Measurements from ENCODE around the gene RBM20. TPM values are rescaled to one million over a fixed set of nuclear protein-coding genes. Genes with fewer than 3 reads are reported as not detected.

RBM20 gene
- total and polyA plus RNA-seq, 7 experiments from 2014 or later: 0.16 to 1.7 (median 0.37) TPM; not detected in 1

DNA sequence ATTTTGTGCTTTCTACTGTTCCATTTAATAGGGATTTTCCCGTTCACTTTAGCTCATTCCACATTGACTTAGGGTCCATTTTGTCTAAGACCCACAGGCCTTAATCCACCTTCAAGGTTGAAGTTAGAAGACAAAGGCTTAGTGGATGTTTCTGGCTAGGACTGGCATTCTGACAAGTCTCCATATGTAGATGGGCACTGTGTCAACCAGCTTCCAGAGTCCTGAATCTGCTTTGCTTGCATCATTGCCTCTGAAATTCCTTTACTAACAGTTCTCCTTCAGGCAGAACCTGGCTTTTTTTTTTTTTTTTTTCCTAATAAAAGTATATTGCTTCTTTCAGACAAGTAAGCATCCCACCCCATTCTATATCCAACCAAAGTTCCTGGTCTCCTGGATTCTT lies 158.0 kb downstream of the RBM20 start:
- H3K9me3 Mint-ChIP-seq: peaks cover 0 to 4% (median 0%) of the 10 kb centered on the region in 11 donors
- ChIA-PET CTCF (interaction anchor here (0.6 to 4.0 kb wide), 17 partner anchors 15 to 94 kb away, joined by 3 to 37 read pairs (median 4); partner anchors contain the start of gene PDCD4), POLR2A (interaction anchor here (0.6 to 4.8 kb wide), 18 partner anchors 8 to 115 kb away, joined by 3 to 46 read pairs (median 8); partner anchors contain the start of gene PDCD4)
- H3K4me3 Mint-ChIP-seq: peak overlapping the region; percentile 46 to 84 (median 70)
- no peaks in the 10 kb centered on the region for H3K36me3 ChIP-seq (ENCODE audit: control insufficient read depth in 2 of 3, insufficient read depth in 3 of 3, low read length in 3 of 3)
- peaks cover 25 to 54% (median 43%) of the 10 kb centered on the region in 7 donors for H3K4me1 Mint-ChIP-seq
- ATAC-seq (no peak), DNase-seq (no peak)
- H3K4me3 ChIP-seq (ENCODE audit: low read length): no peak overlapping the region
- peaks cover 25 to 34% of the 10 kb centered on the region in 2 donors for H3K4me1 ChIP-seq (ENCODE audit: control insufficient read depth in 2 of 2, insufficient read depth in 2 of 2, low read length in 2 of 2)
- peak overlapping the region; percentile 85 to 100 (median 93) for H3K27ac Mint-ChIP-seq
- H3K27me3 ChIP-seq (ENCODE audit: control insufficient read depth in 2 of 2, insufficient read depth in 2 of 2, low read length in 2 of 2): no peaks in the 10 kb centered on the region
- peaks cover 0 to 6% (median 0%) of the 10 kb centered on the region in 5 donors for H3K36me3 Mint-ChIP-seq
- H3K27ac ChIP-seq (ENCODE audit: low read depth, low read length): peak overlapping the region; percentile 61
- no peaks in the 10 kb centered on the region for H3K9me3 ChIP-seq (ENCODE audit: control insufficient read depth in 2 of 3, low read length in 3 of 3)
- intact Hi-C loops (cut with micrococcal nuclease): loop anchor here (1.0 to 5.0 kb wide), 7 partner anchors 19 to 117 kb away; partner anchors contain the start of genes BBIP1 (in 1 of the 2) and SHOC2 (in 1 of the 2)
- no peaks in the 10 kb centered on the region for H3K27me3 Mint-ChIP-seq

DNA sequence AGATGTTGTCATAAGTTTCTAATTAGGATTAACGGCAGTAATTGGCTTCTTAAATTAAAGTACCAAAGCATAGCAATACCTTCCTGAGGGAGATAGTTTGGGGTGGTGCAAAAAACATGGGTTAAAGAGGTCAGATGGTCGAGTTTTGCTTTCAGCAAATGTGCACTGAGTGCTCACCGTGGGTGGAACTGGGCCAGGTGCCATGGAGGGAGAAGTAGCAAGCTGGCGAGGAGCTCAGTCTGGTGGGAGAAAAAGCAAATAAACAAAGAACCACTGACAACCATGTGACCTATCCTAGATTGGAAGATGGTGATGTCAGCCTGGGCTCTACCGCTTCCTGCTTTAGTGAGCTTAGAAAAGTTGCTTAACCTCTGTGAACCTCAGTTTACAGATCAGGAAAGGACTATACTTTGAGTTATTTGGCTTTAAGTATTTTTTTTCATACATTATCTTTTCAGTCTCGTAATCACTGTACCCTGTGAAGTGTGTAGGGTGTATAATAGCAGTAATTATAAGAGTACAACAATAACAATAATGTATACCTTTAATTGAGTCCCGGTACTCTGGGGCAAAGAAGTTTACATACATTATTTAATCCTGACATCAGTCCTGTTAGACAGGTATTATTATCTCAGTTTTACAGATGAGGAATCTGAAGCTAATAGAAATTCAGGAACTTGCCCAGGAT lies 158.6 kb downstream of the RBM20 start:
- Mint-ChIP-seq H3K27me3 (no peaks in the 10 kb centered on the region), H3K4me1 (peaks cover 25 to 54% (median 43%) of the 10 kb centered on the region in 7 donors), H3K4me3 (peak overlapping the region; percentile 46 to 84 (median 70)), H3K9me3 (peaks cover 0 to 4% (median 0%) of the 10 kb centered on the region in 11 donors), H3K27ac (peak overlapping the region; percentile 85 to 100 (median 93)), H3K36me3 (peaks cover 0 to 6% (median 0%) of the 10 kb centered on the region in 5 donors)
- H3K36me3 ChIP-seq (ENCODE audit: control insufficient read depth in 2 of 3, insufficient read depth in 3 of 3, low read length in 3 of 3): no peaks in the 10 kb centered on the region
- intact Hi-C loops (cut with micrococcal nuclease): loop anchor here (1.0 to 5.0 kb wide), 7 partner anchors 19 to 117 kb away; partner anchors contain the start of genes BBIP1 (in 1 of the 2) and SHOC2 (in 1 of the 2)
- peak in 8 of 9 donors; percentile 44 to 79 (median 71) for DNase-seq
- H3K9me3 ChIP-seq (ENCODE audit: control insufficient read depth in 2 of 3, low read length in 3 of 3): no peaks in the 10 kb centered on the region
- no peak overlapping the region for H3K4me3 ChIP-seq (ENCODE audit: low read length)
- peaks cover 25 to 34% of the 10 kb centered on the region in 2 donors for H3K4me1 ChIP-seq (ENCODE audit: control insufficient read depth in 2 of 2, insufficient read depth in 2 of 2, low read length in 2 of 2)
- H3K27me3 ChIP-seq (ENCODE audit: control insufficient read depth in 2 of 2, insufficient read depth in 2 of 2, low read length in 2 of 2): no peaks in the 10 kb centered on the region
- ATAC-seq: peak; percentile 85
- CTCF ChIA-PET: interaction anchor here (0.6 to 4.0 kb wide), 23 partner anchors 9 to 104 kb away, joined by 3 to 37 read pairs (median 6); partner anchors contain the start of gene PDCD4
- POLR2A ChIA-PET: interaction anchor here (0.6 to 4.8 kb wide), 20 partner anchors 9 to 114 kb away, joined by 3 to 46 read pairs (median 7); partner anchors contain the start of gene PDCD4
- H3K27ac ChIP-seq (ENCODE audit: low read depth, low read length): peak overlapping the region; percentile 61

DNA sequence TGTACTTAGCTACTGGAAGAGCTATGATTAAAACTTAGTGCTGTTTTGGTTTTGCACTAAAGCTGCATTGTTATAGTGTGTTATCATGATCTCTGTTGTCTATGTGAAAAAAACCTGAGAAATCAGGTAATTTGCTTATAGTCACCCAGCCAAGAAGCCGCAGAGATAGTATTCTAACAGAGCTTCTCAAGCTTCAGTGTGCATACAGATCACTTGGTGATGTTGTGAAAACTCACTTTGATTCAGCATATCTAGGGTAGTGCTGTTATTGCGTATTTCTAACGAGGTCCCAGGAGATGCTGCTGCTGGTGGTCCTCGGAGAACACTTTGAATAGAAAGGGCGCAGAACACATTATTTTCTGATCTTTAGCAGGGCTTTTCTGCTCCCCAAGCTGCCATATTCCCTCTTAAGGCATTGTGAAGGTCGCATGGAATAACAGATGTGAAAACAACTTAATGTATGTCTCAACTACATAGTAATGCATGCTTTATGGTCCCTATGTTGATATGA lies 159.2 kb downstream of the RBM20 start:
- intact Hi-C loops (cut with micrococcal nuclease): loop anchor here (2.0 to 5.0 kb wide), 5 partner anchors 20 to 89 kb away; no protein-coding TSS in a partner anchor
- H3K27me3 ChIP-seq (ENCODE audit: control insufficient read depth in 2 of 2, insufficient read depth in 2 of 2, low read length in 2 of 2): no peaks in the 10 kb centered on the region
- CTCF ChIA-PET: interaction anchor here (0.6 to 4.0 kb wide), 27 partner anchors 9 to 493 kb away, joined by 3 to 37 read pairs (median 5); partner anchors contain the start of gene PDCD4
- ATAC-seq (no peak), DNase-seq (no peak)
- Mint-ChIP-seq H3K9me3 (peaks cover 0 to 4% (median 0%) of the 10 kb centered on the region in 11 donors), H3K27ac (peak overlapping the region; percentile 85 to 100 (median 93)), H3K36me3 (peaks cover 0 to 6% (median 0%) of the 10 kb centered on the region in 5 donors), H3K4me3 (peak overlapping the region in 9 of 10 donors; percentile 55 to 84 (median 70)), H3K27me3 (no peaks in the 10 kb centered on the region), H3K4me1 (peaks cover 26 to 53% (median 44%) of the 10 kb centered on the region in 7 donors)
- H3K36me3 ChIP-seq (ENCODE audit: control insufficient read depth in 2 of 3, insufficient read depth in 3 of 3, low read length in 3 of 3): no peaks in the 10 kb centered on the region
- peak overlapping the region; percentile 61 for H3K27ac ChIP-seq (ENCODE audit: low read depth, low read length)
- peaks cover 25 to 34% of the 10 kb centered on the region in 2 donors for H3K4me1 ChIP-seq (ENCODE audit: control insufficient read depth in 2 of 2, insufficient read depth in 2 of 2, low read length in 2 of 2)
- H3K4me3 ChIP-seq (ENCODE audit: low read length): no peak overlapping the region
- POLR2A ChIA-PET: interaction anchor here (0.6 to 4.8 kb wide), 23 partner anchors 10 to 263 kb away, joined by 3 to 46 read pairs (median 7); partner anchors contain the start of gene PDCD4
- no peaks in the 10 kb centered on the region for H3K9me3 ChIP-seq (ENCODE audit: control insufficient read depth in 2 of 3, low read length in 3 of 3)

DNA sequence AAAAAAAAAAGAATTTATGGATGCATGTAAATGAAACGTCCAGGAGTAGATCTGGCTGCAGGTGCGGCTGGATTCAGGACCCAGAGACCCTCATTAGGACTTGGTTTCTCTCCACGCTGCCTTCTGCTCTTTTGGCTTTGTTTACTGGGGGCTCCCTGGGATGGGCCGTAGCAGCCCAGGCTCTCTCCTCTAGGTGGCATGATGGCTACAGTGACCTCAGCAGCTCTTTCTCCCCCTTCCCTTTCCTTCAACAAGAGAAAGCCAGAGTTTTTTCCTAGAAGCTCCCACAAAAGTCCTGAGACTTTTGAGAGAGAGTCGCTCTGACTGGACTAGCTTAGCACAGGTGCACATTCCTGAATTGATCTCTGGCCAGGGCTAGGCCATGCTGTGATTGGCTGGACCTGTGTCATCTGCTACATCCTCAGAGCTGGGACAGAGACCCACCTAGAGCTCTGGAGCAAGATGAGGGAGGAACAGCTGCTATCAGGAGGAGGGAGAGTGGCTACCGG lies 159.7 kb downstream of the RBM20 start:
- Histone ChIP-seq H3K4me3 (ENCODE audit: low read length) (peak overlapping the region; percentile 29), H3K36me3 (ENCODE audit: control insufficient read depth in 2 of 3, insufficient read depth in 3 of 3, low read length in 3 of 3) (no peaks in the 10 kb centered on the region), H3K27ac (ENCODE audit: low read depth, low read length) (peak overlapping the region; percentile 61), H3K9me3 (ENCODE audit: control insufficient read depth in 2 of 3, low read length in 3 of 3) (no peaks in the 10 kb centered on the region), H3K27me3 (ENCODE audit: control insufficient read depth in 2 of 2, insufficient read depth in 2 of 2, low read length in 2 of 2) (no peaks in the 10 kb centered on the region), H3K4me1 (ENCODE audit: control insufficient read depth in 2 of 2, insufficient read depth in 2 of 2, low read length in 2 of 2) (peaks cover 25 to 34% of the 10 kb centered on the region in 2 donors)
- Mint-ChIP-seq H3K4me3 (peak overlapping the region in 9 of 10 donors; percentile 12 to 78 (median 69)), H3K36me3 (peaks cover 0 to 6% (median 0%) of the 10 kb centered on the region in 5 donors), H3K9me3 (peaks cover 0 to 4% (median 0%) of the 10 kb centered on the region in 11 donors), H3K27me3 (no peaks in the 10 kb centered on the region), H3K27ac (peak overlapping the region; percentile 58 to 100 (median 93)), H3K4me1 (peaks cover 30 to 53% (median 47%) of the 10 kb centered on the region in 7 donors)
- POLR2A ChIA-PET: interaction anchor here (0.6 to 4.8 kb wide), 18 partner anchors 14 to 264 kb away, joined by 3 to 46 read pairs (median 8); partner anchors contain the start of gene PDCD4
- intact Hi-C loops (cut with micrococcal nuclease): loop anchor here (1.0 to 5.0 kb wide), 12 partner anchors 11 to 194 kb away; no protein-coding TSS in a partner anchor
- ATAC-seq (peak; percentile 67), DNase-seq (peak in 2 of 9 donors; percentile 25 to 36)
- CTCF ChIA-PET: interaction anchor here (0.6 to 4.0 kb wide), 22 partner anchors 10 to 494 kb away, joined by 3 to 37 read pairs (median 5); partner anchors contain the start of gene PDCD4

DNA sequence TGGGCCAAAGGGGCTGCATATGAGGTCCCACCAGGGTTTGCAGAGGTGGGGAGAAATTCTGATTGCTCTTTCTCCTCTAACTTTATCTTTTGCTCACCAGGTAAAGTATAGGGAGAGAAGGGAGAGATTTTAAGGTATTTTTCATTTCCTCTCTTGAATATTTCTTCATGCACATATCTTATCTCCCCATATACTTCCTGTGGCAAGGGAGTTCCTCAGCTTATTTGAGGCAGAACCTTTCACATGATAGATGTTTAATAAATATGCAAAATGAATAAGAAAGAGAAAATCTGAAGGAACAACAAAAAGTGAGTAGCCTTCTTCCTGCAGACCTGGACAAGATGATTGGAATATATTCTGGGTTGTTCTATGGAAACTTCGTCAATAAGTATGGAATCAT lies 160.2 kb downstream of the RBM20 start:
- no peaks in the 10 kb centered on the region for H3K36me3 ChIP-seq (ENCODE audit: control insufficient read depth in 2 of 3, insufficient read depth in 3 of 3, low read length in 3 of 3)
- Mint-ChIP-seq H3K9me3 (peaks cover 0 to 4% (median 0%) of the 10 kb centered on the region in 11 donors), H3K27ac (peak overlapping the region; percentile 58 to 100 (median 93)), H3K4me3 (peak overlapping the region in 9 of 10 donors; percentile 12 to 78 (median 69)), H3K36me3 (peaks cover 0 to 6% (median 0%) of the 10 kb centered on the region in 5 donors), H3K27me3 (no peaks in the 10 kb centered on the region), H3K4me1 (peaks cover 30 to 53% (median 46%) of the 10 kb centered on the region in 7 donors)
- ATAC-seq (no peak), DNase-seq (peak in 2 of 9 donors; percentile 18 to 22)
- intact Hi-C loops (cut with micrococcal nuclease): loop anchor here (1.0 to 5.0 kb wide), 8 partner anchors 11 to 194 kb away; no protein-coding TSS in a partner anchor
- peaks cover 25 to 34% of the 10 kb centered on the region in 2 donors for H3K4me1 ChIP-seq (ENCODE audit: control insufficient read depth in 2 of 2, insufficient read depth in 2 of 2, low read length in 2 of 2)
- H3K27me3 ChIP-seq (ENCODE audit: control insufficient read depth in 2 of 2, insufficient read depth in 2 of 2, low read length in 2 of 2): no peaks in the 10 kb centered on the region
- H3K9me3 ChIP-seq (ENCODE audit: control insufficient read depth in 2 of 3, low read length in 3 of 3): no peaks in the 10 kb centered on the region
- ChIA-PET POLR2A (interaction anchor here (0.7 to 4.8 kb wide), 11 partner anchors 14 to 90 kb away, joined by 3 to 46 read pairs (median 10); partner anchors contain the start of gene PDCD4), CTCF (interaction anchor here (0.7 to 4.0 kb wide), 18 partner anchors 10 to 310 kb away, joined by 3 to 37 read pairs (median 6); partner anchors contain the start of gene PDCD4)
- peak overlapping the region; percentile 61 for H3K27ac ChIP-seq (ENCODE audit: low read depth, low read length)
- peak overlapping the region; percentile 29 for H3K4me3 ChIP-seq (ENCODE audit: low read length)
